GM12872 (cell line): ENCODE data around the gene GLRA1.

Experiments used
- TF ChIP-seq, protein P1 (sequence below): IDR thresholded peaks from 3 replicates; pipeline ENCODE4 v1.5.1; 2011; ENCODE audit warnings: low read depth, mild to moderate bottlenecking, low read length, moderate library complexity; ENCODE audit not compliant: insufficient read depth

The GLRA1 gene

DNA sequence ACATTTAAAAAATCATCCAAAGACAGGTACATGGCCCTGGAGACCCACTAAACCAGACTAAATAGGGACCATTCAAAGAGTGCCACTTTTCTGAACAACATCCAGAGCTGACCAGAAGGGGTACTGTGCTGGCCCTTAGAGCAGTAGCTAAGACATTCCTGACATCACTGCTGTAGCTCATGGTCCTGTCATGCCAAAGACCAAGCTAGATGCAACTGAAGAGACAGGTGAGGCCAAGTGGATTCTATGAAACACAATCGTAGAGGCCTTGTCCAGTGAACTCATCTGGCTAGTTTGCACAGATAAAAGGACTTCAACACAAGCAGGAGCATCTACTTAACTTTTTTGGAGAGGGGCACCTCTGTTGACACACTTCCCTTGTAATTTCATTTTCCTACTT is 109.6 kb downstream of the GLRA1 start:
- TF ChIP-seq, protein P1, sequence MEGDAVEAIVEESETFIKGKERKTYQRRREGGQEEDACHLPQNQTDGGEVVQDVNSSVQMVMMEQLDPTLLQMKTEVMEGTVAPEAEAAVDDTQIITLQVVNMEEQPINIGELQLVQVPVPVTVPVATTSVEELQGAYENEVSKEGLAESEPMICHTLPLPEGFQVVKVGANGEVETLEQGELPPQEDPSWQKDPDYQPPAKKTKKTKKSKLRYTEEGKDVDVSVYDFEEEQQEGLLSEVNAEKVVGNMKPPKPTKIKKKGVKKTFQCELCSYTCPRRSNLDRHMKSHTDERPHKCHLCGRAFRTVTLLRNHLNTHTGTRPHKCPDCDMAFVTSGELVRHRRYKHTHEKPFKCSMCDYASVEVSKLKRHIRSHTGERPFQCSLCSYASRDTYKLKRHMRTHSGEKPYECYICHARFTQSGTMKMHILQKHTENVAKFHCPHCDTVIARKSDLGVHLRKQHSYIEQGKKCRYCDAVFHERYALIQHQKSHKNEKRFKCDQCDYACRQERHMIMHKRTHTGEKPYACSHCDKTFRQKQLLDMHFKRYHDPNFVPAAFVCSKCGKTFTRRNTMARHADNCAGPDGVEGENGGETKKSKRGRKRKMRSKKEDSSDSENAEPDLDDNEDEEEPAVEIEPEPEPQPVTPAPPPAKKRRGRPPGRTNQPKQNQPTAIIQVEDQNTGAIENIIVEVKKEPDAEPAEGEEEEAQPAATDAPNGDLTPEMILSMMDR = no peak

DNA sequence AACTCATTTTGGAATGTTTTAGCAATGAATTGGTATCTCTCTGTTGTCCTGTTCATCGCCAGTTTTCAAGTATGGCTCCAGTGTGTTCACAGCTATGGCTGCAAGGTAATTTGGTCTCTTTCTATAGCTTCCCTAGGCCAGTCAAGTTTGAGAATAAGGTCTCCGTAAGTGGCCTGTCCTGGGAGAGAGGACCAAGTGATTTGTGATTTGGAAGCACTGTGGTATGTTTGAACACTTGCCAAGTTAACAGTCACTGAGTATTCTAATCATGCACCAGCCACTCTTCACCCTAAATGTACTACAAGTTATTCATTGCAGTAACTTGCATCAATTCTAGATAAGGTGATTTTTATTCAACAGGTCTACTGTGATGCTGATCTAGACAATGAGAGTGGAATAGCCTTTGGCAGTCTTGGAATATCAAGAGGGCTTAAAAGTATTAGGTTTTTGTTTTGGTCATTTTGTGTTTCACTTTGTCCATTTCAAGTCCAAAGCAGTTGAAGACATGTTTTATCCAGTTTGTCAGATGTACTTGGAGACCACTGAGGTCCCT is 111.8 kb downstream of the GLRA1 start:
- TF ChIP-seq, protein P1 = no peak

DNA sequence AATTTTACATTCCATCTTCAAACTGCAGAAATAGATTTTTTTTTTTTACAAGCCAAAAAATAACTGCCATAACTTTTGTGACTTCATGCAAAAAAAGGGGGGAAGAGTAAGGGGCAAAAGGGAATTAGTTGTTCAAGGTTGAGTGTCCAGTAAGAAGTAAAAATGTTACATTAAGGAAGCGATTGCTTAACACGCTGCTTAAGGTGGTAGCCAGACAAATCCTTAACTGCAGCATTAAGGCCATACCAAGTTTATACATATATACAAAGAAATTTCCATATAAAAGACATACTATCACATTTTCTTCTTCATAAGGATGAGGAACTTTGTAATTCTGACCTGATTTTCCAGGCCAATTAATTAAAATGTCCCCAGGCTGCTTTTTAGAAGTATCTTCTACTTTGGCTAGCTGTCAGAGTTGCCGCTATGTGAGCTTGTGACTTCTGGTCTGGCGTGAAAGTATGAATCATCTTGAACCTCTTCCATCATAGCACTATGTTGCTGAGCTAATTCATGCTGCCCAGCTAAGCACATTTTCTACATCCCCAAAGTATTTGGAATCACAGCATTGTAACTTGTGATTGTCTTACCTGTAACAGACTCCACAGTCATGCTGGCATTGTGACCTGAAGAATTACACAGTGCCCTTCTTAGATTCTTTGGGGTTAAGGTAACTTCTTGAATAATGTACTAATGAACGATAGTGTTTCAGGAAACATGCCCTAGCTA is 112.9 kb downstream of the GLRA1 start:
- TF ChIP-seq, protein P1 = no peak

DNA sequence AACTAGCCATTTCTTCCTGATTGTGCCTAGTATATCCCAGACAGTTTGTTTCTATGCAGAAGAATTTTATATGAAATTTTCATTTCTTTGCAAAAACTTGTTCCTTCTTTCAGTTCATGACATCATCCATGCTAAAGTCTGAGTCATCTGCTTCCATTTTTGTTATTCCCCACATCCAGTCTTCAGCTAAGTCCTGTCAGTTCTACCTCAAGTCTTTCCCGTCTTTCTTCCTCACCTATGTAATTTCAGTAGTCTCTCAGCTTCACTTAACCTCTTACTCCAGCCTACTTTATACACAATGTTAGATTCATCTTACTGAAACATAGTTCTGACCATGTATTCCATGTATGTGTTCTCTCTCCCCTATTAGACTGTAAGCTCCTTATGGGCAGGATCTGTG is 113.8 kb downstream of the GLRA1 start:
- TF ChIP-seq, protein P1 = no peak

DNA sequence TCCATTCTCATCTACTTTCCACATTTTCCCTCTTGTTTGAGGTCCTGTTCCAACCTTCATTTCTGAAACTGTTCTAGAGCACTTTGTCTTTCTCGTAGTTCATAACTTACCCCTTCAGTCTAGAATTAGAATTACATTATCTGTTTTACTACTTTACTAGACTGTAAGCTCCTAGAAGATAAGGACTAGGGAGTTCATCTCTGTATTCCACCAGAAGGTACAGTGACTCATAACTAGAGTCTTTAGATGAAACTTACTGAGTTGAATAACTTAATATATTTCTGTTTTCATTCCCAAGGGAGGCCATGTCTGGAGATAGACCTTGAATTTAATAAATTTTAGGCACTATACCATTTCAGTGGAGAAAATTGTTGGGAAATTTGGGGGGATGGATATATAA is 114.2 kb downstream of the GLRA1 start:
- TF ChIP-seq, protein P1 = no peak

DNA sequence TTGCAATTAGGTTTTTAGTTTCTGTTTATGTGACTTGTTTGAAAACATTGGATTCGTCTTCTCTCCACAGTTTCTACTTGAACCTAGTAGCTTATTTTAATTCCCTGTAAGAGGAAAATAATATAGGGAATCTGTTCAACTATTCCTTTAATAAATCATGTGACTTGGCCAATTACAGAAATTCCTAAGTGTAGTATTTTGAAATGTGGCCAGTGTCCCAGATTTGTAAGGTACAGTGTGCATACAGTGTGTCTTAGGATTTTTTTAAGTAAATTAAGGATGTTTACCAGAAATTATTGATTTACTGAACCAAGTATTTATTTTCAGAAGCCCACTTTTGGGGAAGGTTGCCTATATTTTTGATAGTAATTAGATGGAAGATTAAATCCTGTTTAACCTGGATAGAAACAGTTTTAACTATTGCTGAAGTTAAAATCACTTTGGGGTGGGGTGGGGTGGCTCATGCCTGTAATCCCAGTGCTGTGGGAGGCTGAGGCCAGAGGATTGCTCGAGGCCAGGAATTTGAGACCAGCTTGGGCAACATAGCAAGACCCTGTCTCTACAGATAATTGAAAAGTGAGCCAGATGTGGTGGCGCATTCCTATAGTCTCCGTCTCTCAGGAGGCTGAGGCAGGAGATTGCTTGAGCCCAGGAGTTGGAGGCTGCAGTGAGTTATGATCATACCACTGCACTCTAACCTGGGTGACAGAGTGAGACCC is 116.0 kb downstream of the GLRA1 start:
- TF ChIP-seq, protein P1 = no peak

DNA sequence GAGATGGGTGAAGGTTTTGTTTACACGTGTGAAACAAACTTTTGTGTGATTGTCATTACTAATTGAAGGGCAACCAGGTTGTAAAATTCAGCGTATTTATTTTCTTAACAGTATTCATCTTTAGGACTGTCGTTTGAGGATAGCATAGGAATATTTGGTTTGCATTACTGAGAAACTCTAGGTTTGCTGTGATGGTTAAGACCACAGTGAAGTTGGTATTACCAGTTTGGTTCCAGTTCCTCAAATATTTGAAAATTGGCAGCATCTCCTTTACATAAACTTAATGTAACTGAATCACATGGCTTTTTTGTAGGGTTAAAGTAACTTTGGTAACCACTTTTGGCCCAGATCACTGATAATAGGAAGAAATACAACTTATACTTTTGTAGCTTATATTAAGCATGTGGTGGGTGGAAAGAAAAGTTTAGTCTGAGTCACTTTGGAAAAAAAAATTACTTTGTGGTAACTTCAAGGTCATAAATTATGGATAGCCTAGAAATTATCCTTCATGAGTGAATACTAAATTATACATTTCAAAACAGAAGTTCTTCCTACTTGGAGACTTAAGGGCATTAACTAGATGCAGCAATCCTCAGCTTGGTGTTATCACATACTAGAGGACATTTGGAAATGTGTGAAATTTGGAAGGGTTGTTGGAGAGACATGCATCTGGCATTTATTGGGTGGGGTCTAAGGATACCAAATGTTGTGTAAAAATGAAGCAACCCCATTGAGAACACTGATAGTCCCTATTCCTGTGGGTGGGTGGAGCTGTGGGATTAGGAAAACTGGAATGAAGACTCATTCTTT is 119.0 kb downstream of the GLRA1 start:
- TF ChIP-seq, protein P1 = no peak
